OCI-M2 (cell line): Measurements from ENCODE around the gene ANAPC7.
"Not testable (repeated sequence)": the region's sequence is repeated elsewhere in the genome, so short reads cannot be mapped to it uniquely, and the experiment has no call there.

ENCODE experiments used
- DNase-seq: peaks from one replicate; lab custom pipeline; 2025; ENCODE audit not compliant: unreplicated experiment; lab: John Stamatoyannopoulos, UW

Gene ANAPC7

DNA sequence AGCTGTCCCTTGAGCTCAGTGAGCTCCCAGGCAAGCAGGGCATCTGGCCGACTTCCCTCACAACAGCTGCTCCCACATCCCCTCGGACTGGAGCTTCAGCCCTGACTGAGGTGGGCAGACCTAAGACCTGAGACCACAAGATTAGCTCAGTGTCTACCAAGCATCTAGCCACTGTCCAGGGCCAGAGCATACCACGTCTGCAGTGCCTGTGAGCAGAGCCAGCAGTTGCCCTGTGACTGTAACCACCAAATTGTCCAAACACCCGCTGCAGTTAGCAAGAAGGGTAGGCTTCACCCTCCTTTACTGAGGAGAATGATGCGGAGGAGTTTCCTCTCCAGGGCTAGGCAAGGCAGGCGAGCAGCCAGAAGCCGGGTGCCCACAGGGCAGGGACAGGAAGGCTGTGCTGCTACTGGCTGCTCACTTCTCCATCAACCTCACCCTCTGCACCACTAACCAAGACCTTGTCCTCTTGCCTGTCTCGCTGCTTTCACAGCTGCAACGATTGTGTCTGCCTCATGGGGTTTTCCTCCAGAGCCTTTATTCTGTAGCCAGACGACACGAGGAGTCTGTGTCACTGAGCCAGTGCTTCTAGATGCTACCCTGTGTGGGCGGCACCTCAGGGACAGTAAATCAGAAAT, 53.9 kb downstream of the ANAPC7 start:
- DNase-seq, result no peak

DNA sequence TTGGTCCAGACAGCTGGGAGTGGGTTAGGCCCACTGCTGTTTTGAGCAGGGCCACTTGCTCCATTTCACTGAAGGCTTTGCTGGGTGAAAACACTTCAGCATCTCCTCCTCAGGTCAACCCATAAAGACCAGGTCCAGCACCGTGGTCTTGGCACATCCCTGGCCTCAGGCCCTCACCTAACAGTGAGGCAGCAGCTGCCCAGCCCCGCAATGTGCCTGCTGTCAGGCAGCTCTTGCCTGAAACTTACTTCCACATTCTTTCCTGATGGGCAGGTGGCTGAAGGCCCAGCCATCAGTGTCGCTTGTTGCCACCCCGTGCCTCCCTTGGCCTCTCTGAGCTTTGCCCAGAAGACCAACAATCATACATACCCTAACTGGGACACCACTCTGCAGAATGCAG, 54.4 kb downstream of the ANAPC7 start:
- no peak for DNase-seq

DNA sequence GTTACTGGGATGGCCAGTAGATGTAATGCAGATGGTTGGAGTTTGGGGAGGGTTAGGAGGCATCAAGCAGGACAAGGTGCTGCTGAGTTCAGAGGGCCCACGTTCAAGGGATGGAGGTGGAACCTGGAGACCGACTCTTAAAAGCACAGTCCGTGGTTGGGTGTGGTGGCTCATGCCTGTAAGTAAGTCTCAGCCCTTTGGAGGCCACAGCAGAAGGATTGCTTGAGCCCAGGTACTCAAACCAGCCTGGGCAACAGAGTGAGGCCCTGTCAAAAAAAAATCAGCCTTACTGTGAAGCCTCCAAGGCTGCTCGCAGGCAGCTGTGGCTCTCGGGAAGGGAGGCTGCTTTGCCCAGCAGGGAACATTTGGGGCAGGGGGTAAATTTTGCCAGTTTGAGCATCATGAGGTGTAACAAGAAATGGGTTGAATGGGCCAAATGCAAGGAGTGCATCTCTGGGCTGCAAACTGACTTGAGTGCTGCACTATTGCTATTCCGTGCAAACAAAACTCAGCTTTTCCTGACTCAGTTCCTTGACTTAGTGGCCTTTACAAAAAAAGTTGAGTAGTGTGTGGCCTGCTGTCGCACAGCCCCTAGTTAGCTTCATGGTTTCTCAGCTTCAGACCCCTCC, 55.0 kb downstream of the ANAPC7 start:
- DNase-seq, result no peak

- DNase-seq, result no peak
Observed at GRCh38 chr12:110347767-110348166, 55.7 kb downstream of the ANAPC7 start.

- DNase-seq, result no peak
Observed at GRCh38 chr12:110345963-110346362, 57.5 kb downstream of the ANAPC7 start.

- DNase-seq, result no peak
Observed at GRCh38 chr12:110345176-110345661, 58.3 kb downstream of the ANAPC7 start.

DNA sequence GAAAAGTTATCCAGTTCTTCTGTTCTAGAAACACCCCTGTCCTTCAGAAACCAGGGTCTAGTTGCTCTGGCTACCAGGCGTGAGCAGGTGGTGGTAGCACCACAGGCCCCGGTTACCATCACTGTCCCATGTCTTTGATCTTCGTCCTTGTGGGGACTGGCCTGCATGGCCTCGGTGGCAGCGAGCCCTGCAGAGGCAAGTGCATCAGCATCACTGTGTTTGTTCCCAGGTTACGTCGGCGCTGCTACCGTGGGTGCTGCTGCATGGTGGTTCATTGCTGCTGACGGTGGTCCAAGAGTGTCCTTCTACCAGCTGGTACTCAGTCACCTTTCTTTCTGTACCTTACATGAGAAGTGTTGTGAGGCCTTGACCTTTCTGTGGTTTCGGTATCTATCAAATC, 58.9 kb downstream of the ANAPC7 start:
- DNase-seq, result no peak

DNA sequence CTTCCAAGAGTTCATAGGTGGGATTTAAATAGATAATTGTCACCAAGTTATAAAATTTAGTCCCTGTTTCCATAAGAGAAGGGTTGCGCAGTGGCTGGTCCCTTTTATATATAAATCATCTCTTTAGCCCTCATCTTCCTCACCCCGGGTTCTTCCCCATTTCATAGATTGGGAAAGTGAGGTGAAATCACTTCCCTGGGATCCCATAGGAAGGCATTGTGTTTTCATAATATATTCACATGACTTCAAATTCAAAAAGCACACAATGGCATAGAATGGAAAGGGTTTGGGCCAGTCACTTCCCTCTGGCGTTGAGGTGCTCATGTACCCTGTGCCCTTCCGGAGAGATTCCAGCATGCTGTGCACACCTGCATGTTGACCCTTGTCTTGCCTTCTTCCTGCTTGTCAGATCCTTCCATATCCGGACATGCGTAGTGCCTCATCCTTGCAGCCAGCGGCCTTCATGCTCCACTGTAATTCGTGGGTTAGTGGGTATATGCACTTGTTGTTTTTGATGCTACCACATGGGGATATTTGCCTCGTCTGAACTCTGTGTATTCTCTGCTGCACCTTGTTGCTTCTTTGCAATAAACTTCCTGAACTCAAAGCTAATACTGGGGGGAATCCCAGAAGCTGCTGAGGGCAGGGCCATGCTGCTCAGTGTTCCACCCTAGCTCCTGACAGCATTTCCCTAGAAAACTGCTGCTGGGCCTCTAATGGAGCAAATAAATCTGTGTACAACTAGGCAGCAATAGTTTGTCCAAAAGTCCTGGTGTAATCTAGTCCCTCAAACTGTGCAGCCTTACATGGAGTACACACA, 59.6 kb downstream of the ANAPC7 start:
- no peak for DNase-seq

DNA sequence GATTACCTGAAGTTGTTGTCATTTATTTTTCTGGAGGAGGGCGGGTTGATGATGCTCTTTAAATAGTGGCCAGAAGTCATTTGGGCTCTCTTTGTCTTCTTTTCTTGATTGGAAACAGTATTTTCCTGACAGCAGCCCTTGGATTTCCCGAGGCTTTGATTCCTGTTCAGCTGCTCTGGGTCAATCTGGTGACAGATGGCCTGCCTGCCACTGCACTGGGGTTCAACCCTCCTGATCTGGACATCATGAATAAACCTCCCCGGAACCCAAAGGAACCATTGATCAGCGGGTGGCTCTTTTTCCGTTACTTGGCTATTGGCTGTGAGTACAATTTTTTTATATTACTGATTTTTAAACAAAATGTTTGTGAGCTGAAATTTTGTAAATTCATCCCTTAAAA, 60.4 kb downstream of the ANAPC7 start:
- DNase-seq, result no peak

DNA sequence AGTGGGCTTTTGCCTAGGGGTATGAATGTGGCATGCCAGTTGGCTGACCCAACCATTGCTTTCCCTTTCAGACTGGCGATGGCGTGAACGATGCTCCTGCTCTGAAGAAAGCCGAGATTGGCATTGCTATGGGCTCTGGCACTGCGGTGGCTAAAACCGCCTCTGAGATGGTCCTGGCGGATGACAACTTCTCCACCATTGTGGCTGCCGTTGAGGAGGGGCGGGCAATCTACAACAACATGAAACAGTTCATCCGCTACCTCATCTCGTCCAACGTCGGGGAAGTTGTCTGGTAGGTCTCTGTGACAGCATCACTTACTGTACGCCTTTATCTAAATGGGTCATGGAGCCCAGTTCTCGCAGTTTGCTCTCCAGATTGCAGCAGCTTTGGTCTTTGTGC, 61.4 kb downstream of the ANAPC7 start:
- no peak for DNase-seq

DNA sequence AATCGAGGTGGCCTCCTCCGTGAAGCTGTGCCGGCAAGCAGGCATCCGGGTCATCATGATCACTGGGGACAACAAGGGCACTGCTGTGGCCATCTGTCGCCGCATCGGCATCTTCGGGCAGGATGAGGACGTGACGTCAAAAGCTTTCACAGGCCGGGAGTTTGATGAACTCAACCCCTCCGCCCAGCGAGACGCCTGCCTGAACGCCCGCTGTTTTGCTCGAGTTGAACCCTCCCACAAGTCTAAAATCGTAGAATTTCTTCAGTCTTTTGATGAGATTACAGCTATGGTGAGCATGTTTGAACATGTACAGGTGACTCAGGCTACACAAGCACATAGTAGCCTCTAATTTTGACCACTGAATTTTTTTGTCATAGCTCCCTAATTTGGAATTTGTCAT, 62.8 kb downstream of the ANAPC7 start:
- DNase-seq, result no peak

- not testable (repeated sequence) for DNase-seq
Observed at GRCh38 chr12:110340261-110340660, 63.2 kb downstream of the ANAPC7 start.

- DNase-seq, result no peak
Observed at GRCh38 chr12:110339184-110339952, 64.1 kb downstream of the ANAPC7 start.

- no peak for DNase-seq
Observed at GRCh38 chr12:110338754-110339153, 64.8 kb downstream of the ANAPC7 start.

- no peak for DNase-seq
Observed at GRCh38 chr12:110337912-110338710, 65.4 kb downstream of the ANAPC7 start.

- no peak for DNase-seq
Observed at GRCh38 chr12:110335481-110336045, 67.9 kb downstream of the ANAPC7 start.

- DNase-seq, result no peak
Observed at GRCh38 chr12:110333201-110333600, 70.3 kb downstream of the ANAPC7 start.

GRCh38 chr12:110330544-110330943, 73.0 kb downstream of the ANAPC7 start:
- no peak for DNase-seq

DNA sequence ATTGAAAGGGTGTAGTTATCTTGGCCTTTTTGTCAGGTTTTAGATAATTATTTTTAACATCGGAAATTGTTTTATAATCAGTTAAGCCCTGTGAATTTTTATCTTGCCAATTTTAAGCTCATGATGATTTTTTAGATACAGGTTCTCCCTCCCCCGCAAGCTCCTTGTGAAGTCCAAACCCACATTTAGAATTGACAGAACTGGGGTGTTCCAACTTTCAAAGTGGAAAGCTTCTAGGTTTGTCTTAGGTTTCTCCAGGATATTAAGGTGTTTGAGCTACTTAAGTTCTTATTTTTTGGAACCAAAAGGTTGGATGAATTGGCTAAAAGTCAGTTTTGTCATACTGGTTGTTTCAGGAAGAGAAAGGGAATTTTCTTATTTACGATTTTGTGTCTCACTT, 73.4 kb downstream of the ANAPC7 start:
- DNase-seq, result no peak

DNA sequence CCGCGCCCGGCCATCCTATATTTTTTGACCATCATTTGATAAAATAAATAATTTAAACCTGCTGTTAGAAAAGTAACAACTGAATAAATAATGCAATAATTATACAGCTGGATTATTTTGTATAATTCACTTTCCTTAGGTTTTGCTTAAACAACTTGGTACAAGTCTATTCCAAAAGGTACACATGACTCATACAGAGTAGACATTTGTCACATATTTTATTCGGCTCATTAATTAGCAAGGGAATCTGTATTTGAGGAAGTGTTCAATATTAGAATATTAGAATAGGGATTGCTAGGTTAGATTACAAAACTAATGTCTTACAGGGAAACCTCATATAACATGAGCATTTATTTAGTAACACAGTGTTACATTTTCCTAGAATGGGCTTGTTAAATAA, 73.8 kb downstream of the ANAPC7 start:
- no peak for DNase-seq
